Stimulated activated CD4-positive, alpha-beta T cell treated with anti-CD3 and anti-CD28 coated beads, Interleukin-12 subunit alpha, Interleukin-12 subunit beta, amount 100 ng/mL, for 4 hours (primary cell): ENCODE results near the gene SLC44A3.

Experiments used
- DNase-seq: peaks from one replicate; pipeline ENCODE4 v3.0.0-alpha.2; 2020

SLC44A3 gene

DNA sequence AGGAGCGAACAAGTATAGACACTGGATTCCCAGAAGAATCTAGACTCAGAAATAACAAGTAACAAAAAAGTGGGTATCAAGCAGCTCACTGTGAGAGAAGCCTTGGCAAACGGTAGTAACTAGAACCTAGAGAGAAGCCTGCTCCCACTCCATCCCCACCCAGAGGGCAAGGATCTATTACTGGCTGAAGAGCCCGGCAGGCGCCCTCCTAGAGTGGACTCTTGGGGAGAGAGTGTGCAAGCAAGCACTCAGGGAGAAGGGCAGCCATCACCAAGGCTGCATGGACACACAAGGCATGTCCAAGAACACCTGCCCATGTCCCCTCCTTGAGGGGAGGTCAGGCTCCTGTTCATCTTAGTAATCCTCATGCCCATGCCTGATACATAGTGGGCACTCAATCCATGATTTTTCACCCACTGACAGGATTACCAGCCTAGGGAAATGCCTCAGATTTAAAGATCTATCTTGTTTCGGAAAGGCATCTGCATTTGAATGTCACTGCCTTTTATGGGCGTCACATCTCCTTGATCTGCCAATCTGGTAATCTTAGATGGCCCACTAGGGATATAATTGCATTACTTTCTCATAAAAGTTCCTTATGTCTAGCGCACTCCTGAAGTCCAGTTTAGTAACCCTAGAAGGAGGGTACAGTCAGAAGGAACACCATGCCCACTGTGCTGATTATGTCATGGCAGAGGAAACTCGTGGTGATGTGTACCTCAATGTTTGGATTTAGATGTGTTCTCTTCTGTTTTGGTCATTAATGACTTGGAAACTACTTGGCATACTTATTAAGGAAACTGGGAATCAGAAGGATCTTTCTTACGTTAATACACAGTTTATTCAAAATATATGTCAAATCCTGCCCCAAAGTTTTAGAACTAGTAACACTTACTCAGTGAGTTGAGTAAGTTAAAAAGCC, 92.4 kb downstream of the SLC44A3 start:
- DNase-seq: no peak

DNA sequence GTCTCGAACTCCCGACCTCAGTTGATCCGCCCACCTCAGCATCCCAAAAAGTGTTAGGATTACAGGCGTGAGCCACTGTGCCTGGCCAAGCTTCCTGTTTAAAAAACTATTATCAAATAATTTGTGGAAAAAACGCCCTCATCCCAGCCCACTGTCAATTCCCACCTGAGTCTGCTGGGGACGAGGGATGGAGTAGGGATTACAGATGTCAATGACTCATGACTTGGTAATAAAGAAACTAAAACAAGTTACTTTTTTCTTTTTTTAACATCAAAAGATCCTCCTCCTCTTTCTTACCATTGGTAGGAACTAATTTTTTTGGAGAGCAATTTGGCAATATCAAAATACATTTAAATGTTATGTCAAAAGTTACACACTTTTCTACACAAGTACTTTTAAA, 97.1 kb downstream of the SLC44A3 start:
- DNase-seq: no peak

- DNase-seq: no peak
Measured at GRCh38 chr1:94919241-94920030, 99.3 kb downstream of the SLC44A3 start.

- DNase-seq: no peak
Measured at GRCh38 chr1:94920061-94920460, 99.9 kb downstream of the SLC44A3 start.

GRCh38 chr1:94921977-94922376, 101.8 kb downstream of the SLC44A3 start:
- no peak for DNase-seq

- no peak for DNase-seq
Measured at GRCh38 chr1:94922761-94923331, 102.7 kb downstream of the SLC44A3 start.

- DNase-seq: no peak
Measured at GRCh38 chr1:94925004-94925403, 104.8 kb downstream of the SLC44A3 start.

DNA sequence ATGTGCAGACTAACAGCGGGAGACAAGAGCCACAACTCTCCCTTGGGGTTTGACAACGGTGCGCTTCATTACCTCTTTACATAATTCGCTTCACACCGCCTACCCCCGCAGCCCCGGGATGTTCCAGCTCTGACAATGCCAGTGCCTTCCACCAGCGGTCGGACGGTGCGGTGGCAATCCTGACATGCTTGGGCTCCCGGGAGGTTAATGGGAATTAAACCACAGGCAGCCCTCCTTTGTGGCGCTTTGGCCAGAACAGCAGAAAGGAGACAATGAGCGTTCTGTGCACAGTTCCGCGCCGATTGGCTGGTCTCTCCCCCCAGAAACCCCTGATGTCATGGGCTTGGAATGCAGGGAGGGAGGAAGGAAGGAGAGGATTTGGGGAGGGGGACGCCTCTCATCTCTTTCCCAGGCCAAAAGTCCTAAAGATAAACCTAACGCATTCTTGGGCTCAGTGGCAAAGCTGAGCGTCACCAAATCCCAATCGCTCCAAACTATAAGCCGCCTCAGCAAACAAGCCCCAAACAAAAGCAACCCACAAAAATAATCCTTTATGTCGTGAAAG, 105.5 kb downstream of the SLC44A3 start:
- DNase-seq: no peak

GRCh38 chr1:94926126-94926914, 106.2 kb downstream of the SLC44A3 start:
- DNase-seq: peak; percentile 24

DNA sequence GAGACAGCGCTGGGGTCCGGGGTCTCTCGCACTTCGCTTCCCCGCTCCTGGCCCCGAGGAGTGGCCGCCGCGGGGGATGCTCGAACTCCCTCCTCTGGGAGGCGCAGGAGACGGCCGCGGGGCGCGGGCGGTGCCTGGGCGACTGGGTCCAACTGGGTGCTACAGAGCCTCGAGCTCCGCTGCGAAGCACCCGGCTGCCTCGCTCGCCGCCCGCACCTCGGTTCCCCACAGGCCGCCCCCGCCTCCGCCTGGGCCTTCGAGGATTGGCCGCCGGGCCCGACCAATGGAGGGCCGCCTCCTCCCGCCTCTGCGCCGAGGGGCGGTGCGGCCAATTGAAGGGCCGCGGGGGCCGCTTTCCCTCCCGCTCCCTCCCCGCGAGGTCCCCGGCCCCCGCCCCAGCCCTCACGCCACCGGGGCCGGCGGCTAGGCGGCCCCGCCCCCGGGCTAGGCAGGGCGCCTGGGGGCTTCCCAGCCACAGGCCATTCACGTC, 106.8 kb downstream of the SLC44A3 start, which contains the start of gene CNN3:
CNN3 (minus strand) TSS at position 196 of the 490 bp plus-strand sequence. CDS start 216 bp downstream, outside the sequence.
- DNase-seq: peak; percentile 70

DNA sequence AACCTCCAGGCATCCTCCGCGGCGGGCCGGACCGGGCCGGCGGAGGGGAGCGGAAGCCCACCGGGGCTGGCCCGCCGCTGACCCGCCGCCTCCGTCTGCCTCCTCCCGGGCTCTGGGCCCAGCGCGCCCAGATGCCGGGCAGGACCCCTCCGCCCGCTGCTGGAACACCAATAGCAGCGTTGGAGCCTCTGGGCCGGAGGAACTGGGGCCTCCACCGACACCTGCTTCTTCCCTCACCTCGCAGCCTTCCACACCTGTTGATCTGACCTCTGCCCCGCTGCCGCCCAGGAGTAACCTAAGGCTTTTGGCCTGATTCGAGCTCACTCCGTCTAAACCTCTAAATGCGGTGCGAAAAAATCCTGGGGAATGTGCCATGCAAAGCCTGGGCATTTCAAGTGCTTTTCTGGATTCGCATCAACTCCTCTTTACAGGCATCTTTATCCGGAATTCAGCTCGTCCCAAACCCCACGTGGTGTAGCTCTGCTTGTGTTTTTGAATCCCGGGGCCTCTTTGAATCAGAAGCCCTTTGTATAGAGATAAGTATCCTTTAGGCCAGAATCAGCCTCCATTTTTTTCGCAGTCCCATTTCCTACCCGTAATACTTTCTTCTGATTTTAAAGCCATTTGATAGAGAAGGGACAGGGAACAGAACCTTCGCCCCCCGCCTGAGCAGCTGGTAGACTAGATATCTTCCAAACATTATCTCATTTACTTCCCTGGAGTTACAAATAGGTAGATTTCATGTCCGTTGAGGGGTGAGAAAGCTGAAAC, 107.4 kb downstream of the SLC44A3 start:
- no peak for DNase-seq

GRCh38 chr1:94928293-94928939, 108.3 kb downstream of the SLC44A3 start:
- DNase-seq: no peak

DNA sequence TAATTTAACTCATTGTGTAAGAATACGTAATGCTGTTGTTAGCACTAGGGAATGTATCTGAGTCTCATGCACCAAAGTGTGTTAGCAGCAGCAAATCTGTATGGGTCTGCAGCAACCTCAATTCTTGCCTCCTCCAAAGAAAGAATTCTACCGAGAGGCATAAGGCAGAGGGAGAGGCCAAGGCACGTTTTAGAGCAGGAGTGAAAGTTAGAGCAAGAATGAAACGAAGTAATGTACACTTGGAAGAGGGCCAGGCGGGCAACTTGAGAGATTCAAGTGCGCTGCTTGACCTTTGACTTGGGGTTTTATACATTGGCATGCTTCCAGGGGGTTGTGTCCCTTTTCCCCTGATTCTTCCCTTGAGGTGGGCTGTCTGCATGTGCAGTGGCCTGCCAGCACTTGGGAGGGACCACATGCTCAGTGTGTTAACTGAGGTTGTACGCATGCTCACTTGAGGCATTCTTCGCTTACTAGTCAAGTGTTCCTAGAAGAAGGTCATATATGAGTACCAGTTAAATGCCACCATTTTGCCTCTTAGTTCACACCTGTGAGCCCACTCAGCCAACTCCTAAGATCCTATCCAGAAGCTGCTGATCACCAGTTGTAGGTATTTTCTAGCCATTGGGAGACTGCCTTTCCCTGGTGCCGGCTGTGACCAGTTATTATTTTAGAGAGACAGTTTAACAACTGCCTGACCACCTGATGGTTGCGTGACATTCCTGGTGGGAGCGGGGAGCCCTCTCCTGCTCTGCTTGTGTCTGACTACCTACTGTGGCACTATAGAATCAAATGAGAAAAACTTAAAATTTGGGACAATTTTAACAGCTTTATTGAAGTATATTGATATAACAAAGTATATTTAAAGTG, 109.4 kb downstream of the SLC44A3 start:
- DNase-seq: no peak

DNA sequence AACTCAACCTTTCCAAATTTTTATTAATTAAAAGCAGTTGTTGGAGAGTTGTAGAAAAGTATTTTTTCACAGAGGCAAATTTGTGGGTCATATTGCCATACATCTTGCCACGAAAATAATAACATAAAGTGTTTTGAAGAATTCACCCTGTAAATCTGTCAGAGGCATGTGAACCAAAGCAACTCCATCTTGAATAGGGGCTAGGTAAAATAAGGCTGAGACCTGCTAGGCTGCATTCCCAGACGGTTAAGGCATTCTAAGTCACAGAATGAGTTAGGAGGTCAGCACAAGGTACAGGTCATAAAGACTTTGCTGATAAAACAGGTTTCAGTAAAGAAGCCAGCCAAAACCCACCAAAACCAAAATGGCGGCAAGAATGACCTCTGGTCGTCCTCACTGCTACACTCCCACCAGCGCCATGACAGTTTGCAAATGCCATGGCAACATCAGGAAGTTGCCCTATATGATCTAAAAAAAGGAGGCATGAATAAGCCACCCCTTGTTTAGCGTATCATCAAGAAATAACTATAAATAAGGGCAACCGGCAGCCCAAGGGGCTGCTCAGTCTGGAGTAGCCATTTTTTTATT, 111.2 kb downstream of the SLC44A3 start:
- no peak for DNase-seq

DNA sequence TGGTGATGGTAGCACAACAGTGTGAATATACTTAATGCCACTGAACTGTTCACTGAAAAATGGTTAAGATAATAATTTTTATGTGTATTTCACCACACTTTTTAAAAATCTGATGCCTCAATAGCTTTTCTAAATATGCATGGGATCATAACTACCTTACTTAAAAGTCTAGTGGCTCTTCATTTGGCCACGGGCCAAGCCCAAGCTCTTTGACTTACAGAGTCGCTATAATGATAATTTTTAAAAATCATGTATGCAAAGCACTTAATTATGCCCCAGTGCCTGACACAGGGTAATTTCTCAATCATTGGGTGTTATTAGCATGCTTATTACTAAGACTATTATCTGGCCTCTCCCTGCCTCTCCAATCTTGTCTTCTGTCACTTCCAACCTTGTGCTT, 114.4 kb downstream of the SLC44A3 start:
- DNase-seq: no peak

- DNase-seq: no peak
Measured at GRCh38 chr1:94935034-94935433, 114.9 kb downstream of the SLC44A3 start.

- DNase-seq: no peak
Measured at GRCh38 chr1:94935476-94935875, 115.3 kb downstream of the SLC44A3 start.

GRCh38 chr1:94936861-94937620, 116.9 kb downstream of the SLC44A3 start:
- no peak for DNase-seq

- DNase-seq: no peak
Measured at GRCh38 chr1:94937820-94938219, 117.7 kb downstream of the SLC44A3 start.
